Fibroblast of mammary gland (primary cell): ENCODE results near the gene SCN10A.

ENCODE experiments used
- DNase-seq: peaks from one replicate; pipeline ENCODE4 v3.0.0-alpha.2; 2010; ENCODE audit warnings: low read depth
- H3K4me3 ChIP-seq: 2 replicates; pipeline ENCODE4 v1.5.1; 2011; ENCODE audit warnings: low read depth, mild to moderate bottlenecking, low read length, moderate library complexity; ENCODE audit not compliant: control insufficient read depth
- TF ChIP-seq, protein P1 (sequence below): conservative IDR thresholded peaks from 2 replicates; pipeline ENCODE4 v1.5.1; 2011; ENCODE audit warnings: low read depth, low read length, inconsistent platforms; ENCODE audit not compliant: control insufficient read depth, insufficient read depth

The SCN10A gene

DNA sequence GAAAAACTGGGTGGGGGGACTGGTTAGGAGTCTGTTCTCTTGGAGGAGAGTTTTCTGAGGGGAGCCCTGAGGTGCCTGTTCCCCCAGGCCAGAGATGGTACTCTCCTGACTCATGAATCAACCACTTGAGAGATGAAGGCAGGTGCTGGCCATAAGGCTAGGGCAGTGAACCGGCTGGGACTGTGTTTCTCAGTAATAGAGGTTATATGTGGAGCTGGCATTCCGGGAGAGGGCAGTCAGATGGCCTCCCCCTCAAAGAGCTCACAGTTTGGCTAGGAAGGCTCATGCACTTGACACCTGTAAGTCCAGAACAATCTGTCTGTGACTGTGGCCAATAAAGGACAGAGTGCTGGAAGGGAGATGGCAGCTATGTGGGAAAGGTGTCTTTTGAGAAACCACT is 10.0 kb upstream of the SCN10A start:
- no peak overlapping the region for H3K4me3 ChIP-seq
- DNase-seq: no peak
- TF ChIP-seq, protein P1, sequence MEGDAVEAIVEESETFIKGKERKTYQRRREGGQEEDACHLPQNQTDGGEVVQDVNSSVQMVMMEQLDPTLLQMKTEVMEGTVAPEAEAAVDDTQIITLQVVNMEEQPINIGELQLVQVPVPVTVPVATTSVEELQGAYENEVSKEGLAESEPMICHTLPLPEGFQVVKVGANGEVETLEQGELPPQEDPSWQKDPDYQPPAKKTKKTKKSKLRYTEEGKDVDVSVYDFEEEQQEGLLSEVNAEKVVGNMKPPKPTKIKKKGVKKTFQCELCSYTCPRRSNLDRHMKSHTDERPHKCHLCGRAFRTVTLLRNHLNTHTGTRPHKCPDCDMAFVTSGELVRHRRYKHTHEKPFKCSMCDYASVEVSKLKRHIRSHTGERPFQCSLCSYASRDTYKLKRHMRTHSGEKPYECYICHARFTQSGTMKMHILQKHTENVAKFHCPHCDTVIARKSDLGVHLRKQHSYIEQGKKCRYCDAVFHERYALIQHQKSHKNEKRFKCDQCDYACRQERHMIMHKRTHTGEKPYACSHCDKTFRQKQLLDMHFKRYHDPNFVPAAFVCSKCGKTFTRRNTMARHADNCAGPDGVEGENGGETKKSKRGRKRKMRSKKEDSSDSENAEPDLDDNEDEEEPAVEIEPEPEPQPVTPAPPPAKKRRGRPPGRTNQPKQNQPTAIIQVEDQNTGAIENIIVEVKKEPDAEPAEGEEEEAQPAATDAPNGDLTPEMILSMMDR: no peak

- no peak for DNase-seq
- H3K4me3 ChIP-seq: no peak overlapping the region
- TF ChIP-seq, protein P1: no peak
These were observed 8.3 kb upstream of the SCN10A start for GRCh38 chr3:38824349-38824748.

DNA sequence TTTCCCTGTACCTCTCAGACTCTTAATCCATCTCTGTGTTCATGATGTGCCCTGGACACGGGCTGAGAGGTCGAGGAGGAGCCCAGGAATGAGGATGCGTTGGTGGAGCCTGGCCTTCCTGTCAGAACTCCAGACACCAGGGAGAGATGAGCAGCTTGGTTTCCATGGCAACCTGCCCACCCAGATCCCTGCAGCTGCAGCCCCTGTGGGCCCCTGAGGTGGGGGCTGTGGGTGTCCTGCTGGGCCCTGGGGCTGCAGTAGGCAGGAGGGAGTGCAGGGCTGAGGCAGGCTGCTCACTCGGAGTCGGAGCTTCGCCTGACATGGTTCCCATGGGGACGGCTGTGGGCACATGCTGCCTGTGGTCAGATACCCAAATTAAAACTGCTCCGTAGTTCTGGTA is 7.7 kb upstream of the SCN10A start:
- DNase-seq: no peak
- TF ChIP-seq, protein P1: no peak
- H3K4me3 ChIP-seq: no peak overlapping the region

GRCh38 chr3:38823186-38823585 is 7.2 kb upstream of the SCN10A start:
- no peak for DNase-seq
- TF ChIP-seq, protein P1: no peak
- no peak overlapping the region for H3K4me3 ChIP-seq

DNA sequence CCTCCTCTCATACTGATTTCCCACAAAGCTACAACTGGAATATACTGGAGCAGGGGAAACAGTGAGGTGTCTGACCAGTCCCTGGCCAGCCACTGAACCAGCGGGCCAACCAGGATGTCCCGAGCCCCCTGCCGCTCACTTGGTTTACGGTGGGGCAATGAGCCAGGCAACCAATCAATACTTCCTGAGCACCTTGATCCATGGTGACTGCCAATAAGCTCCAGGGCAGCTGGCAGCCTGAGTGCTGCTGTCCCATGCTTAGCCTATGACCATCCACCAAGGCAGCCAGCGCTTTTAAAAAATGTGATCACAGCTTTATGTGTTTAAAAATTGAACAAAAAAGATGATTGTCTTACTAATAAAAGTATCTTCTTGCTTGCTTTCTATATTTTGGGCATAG is 4.2 kb downstream of the SCN10A start:
- TF ChIP-seq, protein P1: no peak
- DNase-seq: no peak
- H3K4me3 ChIP-seq: no peak overlapping the region

GRCh38 chr3:38805765-38806386 is 10.1 kb downstream of the SCN10A start:
- TF ChIP-seq, protein P1: no peak
- peak; percentile 75 for DNase-seq
- no peak overlapping the region for H3K4me3 ChIP-seq

GRCh38 chr3:38805004-38805403 is 11.0 kb downstream of the SCN10A start:
- TF ChIP-seq, protein P1: no peak
- no peak for DNase-seq
- no peak overlapping the region for H3K4me3 ChIP-seq
